GM18868 (cell line): ENCODE measurements around the gene KCTD15.
"Not testable (repeated sequence)": the region's sequence is repeated elsewhere in the genome, so short reads cannot be mapped to it uniquely, and the experiment has no call there.

Experiments
- ATAC-seq: cut with Tn5 transposase; IDR thresholded peaks from one replicate; pipeline ENCODE4 v1.9.1; 2021; ENCODE audit warnings: mild to moderate bottlenecking, moderate library complexity; ENCODE audit not compliant: unreplicated experiment

KCTD15 gene

GRCh38 chr19:33813391-33814101 is 16.9 kb downstream of the KCTD15 start:
- ATAC-seq = no peak

- ATAC-seq = no peak
Measured at GRCh38 chr19:33814181-33815165, 17.8 kb downstream of the KCTD15 start.

- ATAC-seq = no peak
Measured at GRCh38 chr19:33815380-33816340, 19.0 kb downstream of the KCTD15 start.

GRCh38 chr19:33818411-33818810 is 21.7 kb downstream of the KCTD15 start:
- ATAC-seq = no peak

- not testable (repeated sequence) for ATAC-seq
Measured at GRCh38 chr19:33819078-33819477, 22.4 kb downstream of the KCTD15 start.

- ATAC-seq = no peak
Measured at GRCh38 chr19:33819506-33819879, 22.8 kb downstream of the KCTD15 start.

- ATAC-seq = no peak
Measured at GRCh38 chr19:33819880-33820781, 23.5 kb downstream of the KCTD15 start.

- no peak for ATAC-seq
Measured at GRCh38 chr19:33821871-33822270, 25.2 kb downstream of the KCTD15 start.

- no peak for ATAC-seq
Measured at GRCh38 chr19:33823341-33823740, 26.7 kb downstream of the KCTD15 start.

- no peak for ATAC-seq
Measured at GRCh38 chr19:33825556-33825955, 28.9 kb downstream of the KCTD15 start.

GRCh38 chr19:33826521-33826920 is 29.9 kb downstream of the KCTD15 start:
- ATAC-seq = no peak

- ATAC-seq = no peak
Measured at GRCh38 chr19:33828266-33829075, 31.8 kb downstream of the KCTD15 start.

GRCh38 chr19:33830264-33830663 is 33.6 kb downstream of the KCTD15 start:
- no peak for ATAC-seq

GRCh38 chr19:33831825-33832224 is 35.2 kb downstream of the KCTD15 start:
- no peak for ATAC-seq

GRCh38 chr19:33832633-33833032 is 36.0 kb downstream of the KCTD15 start:
- no peak for ATAC-seq

- no peak for ATAC-seq
Measured at GRCh38 chr19:33840382-33840781, 43.7 kb downstream of the KCTD15 start.

GRCh38 chr19:33840783-33841182 is 44.1 kb downstream of the KCTD15 start:
- no peak for ATAC-seq

- no peak for ATAC-seq
Measured at GRCh38 chr19:33841685-33842084, 45.0 kb downstream of the KCTD15 start.

GRCh38 chr19:33844478-33844877 is 47.8 kb downstream of the KCTD15 start:
- no peak for ATAC-seq
